ENCODE data around the gene TTC28. TPM values are rescaled to one million over a fixed set of nuclear protein-coding genes. Genes with fewer than 3 reads are reported as not detected.

TTC28 gene
- total RNA-seq, 2 experiments from 2014 or later: 0.67 to 0.72 TPM

DNA sequence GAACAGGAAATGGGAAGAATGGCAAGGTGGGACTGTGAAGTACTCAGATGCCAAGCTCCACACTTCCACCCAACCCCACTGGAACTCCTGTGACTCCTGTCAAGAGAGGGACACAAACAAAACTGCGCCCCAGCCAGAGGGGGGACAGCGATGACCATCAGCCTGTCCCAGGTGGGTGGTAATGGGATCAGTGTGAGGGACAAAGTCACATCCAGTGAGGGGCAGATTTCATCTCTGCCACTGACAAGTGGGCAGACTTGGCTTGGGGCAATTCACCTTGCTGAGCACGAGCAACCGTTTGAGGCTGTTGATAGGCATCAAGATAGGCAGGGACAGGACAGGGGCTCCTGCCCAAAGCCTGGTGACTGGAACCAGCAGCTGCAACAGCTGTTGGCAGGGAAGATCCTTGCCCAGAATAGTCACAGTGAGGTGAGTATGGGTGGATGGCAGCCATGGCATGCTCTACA, 655.2 kb downstream of the TTC28 start:
- ChIA-PET POLR2A (no interaction called here), CTCF (no interaction called here)

DNA sequence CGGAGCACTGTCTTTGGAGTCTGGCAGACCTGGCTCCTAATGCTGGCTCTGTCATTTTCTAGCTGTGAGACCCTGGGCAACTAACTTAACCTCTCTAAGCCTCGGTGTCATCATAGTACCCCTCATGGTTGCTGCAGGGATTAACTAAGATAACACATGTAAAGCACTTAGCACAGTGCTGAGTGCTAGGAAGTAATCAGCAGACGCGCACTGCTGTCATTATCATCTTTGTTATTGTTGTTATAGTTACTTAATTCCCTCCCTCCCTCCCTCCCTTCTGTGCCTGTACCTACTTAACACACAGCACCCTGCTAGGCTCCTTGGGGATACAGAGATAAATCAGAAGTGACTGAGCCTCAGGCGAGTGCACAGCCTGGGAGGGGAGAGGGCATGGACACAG, 655.9 kb downstream of the TTC28 start:
- POLR2A ChIA-PET: no interaction called here
- CTCF ChIA-PET: no interaction called here

DNA sequence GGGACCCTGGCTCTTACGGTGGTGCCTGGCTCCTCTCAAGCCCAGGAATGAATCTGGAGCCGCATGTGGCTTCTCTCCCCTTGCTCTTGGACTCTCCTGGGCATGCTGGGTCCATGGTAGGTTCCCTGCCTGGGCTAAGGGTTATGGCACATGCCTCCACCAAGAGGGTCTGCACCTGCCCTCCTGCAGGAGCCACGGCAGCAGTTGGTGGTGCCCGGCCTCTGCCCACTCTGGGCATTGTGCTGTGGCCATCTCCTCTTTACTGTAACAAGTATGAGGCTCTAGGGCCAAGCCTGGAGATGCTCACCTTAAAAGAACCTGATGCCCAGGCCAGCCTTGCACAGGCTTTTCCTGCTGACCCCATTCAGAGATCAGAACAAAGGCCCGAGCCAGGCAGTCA, 656.6 kb downstream of the TTC28 start:
- ChIA-PET POLR2A (no interaction called here), CTCF (no interaction called here)

DNA sequence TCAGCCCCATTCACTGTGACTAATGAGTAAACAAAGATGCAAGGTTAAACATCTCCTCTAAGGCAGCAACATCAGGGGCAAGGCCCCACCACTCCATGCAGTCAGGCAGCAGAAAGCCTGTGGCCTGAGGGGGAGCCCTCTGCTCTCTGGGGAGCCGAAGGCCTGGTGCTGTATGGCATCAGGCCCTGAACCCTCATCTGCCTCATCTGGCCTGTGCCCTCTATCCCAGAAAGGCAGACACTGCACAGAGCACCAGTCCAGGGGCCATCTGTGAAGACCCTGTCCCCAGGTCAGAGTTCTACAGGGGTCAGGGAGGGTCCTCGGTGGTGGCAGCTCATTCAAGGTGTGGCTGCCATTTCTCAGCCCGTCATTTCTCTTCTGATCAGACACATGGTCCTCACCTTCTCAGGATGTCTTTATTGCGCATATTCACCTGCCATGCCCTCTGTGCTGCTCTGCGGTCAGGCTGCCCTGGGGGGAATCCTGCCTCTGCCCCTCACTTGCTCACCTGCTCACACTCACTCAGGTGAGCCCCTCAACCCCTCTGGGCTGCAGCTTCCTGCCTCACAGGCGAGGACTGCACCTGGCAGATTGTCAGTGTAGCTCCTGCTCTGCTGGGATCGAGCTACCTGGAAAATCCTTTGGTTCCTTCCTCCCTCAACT, 657.5 kb downstream of the TTC28 start:
- ChIA-PET POLR2A (no interaction called here), CTCF (no interaction called here)

DNA sequence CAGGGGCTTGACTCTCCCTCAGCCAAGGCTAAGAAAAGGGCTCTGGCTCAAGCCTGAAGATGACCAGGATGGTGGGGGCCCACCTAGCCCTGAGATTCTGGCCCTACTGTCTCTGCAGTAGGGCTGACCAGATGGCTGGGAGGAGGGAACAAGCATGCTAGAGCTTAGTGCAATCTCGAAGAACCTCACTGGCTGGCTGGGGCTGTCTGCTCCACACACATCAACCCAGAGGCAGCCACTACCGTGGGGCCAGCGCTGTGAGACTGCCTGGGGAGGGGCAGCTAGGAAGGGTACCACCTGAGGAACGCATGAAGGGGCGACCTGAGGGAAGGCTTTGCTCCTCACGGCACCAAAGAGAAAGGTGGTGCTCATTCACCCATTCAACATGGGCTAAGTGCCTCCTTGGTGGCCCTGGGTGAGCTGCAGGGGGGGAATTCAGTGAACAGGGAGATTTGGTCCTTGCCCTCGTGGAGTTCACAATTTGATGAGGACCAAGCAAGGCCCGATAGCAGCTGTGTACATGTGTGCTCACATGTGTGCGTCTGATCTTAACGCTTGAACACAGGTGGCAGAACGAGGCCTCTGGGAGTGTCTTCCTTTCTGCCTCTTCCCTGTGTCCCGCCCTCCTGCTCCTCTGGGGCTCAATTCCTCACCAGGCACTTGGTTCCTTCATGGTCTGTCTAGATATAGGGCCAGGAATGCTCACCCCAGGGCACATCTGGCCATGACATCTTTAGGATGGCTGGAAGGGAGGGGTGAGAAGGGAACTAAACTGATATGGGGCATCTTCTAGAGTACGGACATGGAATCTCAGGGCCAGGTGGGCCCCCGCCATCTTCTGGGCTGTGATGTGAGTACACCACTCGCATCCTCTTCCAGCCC, 658.3 kb downstream of the TTC28 start:
- ChIA-PET CTCF (interaction anchor here (1.1 kb wide), 1 partner anchor 419 kb away, joined by 3 read pairs; no protein-coding TSS in a partner anchor), POLR2A (no interaction called here)

DNA sequence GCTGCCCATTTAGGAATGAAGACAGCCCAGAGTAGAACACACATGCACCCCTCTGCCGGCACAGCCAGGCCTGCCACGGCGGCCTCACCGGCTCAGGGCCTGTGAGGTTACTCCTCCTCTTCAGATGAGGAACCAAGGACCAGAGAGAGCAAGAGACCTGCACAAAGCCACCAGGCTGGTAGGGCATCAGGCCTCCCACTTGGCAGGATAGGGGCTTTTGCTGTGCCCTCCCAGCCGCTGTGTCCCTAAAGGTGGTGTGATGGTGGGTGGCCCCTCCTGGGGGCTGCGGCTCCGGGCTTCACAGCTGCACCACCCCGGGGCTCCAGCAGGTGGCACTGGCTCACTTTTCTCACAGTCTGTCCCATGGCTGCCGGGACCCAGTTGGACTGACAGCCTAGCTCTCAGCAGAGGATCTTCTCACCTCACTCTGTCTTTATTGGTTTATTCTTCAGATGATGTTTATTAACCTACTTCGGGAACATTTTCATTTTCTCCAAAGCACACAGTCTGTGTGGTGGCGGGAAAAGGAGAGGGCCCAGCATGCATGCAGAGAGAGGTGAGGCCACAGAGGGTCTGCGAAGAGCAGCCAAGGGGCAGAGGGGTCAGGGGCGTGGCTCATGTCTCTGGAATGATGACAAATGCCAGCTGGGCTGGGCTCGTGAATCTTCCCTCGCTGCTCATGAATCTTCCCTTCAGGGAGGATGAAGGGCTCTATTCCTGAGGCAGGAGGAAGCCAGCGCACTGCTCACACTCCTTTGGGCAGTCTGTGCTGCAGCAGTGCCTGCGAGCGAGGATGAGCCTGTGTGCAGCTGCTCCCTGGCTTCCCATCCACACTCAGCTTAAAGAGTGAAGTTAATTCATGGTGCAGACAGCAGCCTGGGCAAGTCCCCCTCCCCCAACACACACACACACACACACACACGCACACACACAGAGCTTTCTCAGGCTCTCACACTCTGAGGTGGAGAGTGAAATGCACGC, 659.5 kb downstream of the TTC28 start:
- CTCF ChIA-PET: interaction anchor here (0.8 to 1.3 kb wide), 6 partner anchors 28 to 574 kb away, joined by 3 to 9 read pairs (median 3); partner anchors contain the start of gene PITPNB
- POLR2A ChIA-PET: no interaction called here

DNA sequence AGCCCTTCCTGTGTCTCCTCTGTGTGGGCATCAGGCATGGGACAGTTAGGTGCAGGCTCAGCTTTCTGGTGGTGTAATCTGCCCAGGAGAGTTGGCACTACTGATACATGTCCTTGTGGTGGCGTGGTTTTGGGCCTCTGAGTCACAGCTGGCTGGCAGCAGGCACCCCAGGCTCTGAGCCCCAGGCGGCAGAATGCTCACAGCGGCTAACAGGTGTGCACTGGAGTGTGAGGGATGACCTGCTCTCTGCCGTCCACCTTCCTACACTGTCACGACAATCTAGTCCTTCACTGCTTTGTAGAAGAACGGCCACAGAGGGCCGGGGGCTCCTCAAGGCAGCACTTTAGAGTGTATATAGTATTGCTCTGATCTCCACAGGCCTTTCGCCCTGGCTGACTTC, 660.3 kb downstream of the TTC28 start:
- CTCF ChIA-PET: interaction anchor here (1.1 to 1.3 kb wide), 4 partner anchors 29 to 575 kb away, joined by 3 to 9 read pairs (median 4); partner anchors contain the start of gene PITPNB
- POLR2A ChIA-PET: no interaction called here

DNA sequence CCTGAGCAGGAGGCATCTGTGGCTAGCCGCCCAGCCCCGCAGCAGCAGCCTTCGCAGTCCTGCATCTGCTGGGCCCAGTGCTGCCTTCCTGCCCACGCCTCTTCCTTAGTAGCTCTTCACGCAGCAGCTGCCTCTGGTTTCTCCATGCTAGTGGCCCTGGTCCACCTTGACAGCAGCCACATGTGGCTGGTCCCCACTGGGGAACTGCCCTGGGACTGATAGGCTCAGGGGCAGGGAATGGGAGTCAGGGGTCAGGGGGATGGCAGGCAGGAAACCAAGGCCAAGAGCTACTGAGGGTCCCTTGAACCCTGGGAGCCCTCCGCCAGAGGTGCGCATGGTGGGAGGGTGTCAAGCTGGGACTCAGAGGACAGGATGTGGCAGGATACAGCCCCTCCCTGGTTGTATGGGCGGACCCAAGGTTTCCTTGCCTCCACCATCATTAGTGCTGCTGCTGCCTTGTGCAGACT, 661.1 kb downstream of the TTC28 start:
- CTCF ChIA-PET: interaction anchor here (1.2 to 1.3 kb wide), 2 partner anchors 99 to 164 kb away, joined by 3 to 6 read pairs; partner anchors contain the start of gene PITPNB
- POLR2A ChIA-PET: no interaction called here

DNA sequence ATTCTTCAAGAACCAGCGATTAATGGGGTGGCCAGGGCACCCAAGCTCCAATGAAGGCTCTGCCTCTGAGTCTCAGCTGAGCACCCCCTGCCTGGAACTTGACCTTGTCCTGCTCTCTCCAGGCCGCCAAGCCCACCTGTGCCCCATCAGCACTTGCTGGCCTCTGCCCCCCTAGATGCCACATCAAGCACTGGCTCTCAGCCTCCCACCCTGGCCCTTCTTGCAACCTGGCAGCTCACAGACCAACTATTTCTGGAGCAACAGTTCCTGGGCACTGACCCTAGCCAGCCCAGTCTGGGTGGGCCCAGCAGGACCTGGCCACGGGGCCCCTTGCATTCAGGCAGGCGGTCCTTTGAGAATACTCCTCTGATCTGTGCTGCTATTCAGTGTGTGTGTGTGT, 661.8 kb downstream of the TTC28 start:
- ChIA-PET POLR2A (no interaction called here), CTCF (no interaction called here)

DNA sequence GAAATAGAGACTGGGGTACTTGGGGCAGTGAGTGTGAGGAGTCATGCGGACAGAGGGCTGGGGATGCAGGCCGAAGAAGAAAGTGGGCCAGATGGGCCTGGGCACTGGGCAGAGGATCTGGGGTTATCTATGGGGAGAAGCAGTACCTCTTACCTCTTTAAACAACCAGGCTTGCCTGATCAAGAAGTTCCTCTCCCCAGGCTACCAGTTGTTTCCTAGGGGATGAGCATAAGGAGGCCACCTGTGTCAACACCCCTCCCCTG, 662.2 kb downstream of the TTC28 start:
- POLR2A ChIA-PET: no interaction called here
- CTCF ChIA-PET: no interaction called here

DNA sequence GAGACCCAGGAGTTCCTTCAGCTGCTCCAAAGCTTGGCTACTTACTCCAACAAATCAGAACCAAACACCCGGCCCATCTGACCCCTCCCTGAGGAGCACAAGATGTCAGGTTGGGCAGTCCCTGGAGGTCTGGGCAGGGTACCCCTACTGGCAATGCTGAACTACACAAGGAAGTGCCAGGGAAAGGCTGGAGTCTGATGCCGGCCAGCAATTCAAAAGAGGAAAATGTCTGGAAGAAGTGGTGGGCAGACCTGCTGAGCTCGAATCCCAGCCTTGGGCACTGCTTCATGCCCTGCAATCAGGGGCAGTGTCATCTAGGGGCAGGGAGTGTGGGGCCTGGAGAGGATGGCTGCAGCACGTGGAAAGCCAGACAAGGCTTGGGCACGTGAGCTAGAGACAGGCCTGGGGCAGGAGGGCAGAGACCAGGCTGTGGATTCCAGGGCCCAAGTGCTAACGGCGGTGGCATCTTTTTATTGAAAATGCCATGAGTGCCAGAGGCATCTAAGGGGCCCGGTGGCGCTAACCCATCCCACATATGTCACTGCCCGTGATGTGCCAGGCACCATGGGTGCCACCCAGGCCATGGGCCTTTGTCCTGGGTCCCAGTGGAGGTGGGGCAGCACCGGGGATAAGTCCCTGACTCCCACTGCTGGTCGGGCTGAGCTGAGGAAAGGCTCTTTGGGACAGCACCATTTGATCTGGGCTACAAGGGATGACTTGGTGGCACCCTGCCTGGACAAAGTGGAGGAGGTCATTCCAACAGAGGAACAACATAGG, 662.7 kb downstream of the TTC28 start:
- ChIA-PET CTCF (no interaction called here), POLR2A (no interaction called here)

DNA sequence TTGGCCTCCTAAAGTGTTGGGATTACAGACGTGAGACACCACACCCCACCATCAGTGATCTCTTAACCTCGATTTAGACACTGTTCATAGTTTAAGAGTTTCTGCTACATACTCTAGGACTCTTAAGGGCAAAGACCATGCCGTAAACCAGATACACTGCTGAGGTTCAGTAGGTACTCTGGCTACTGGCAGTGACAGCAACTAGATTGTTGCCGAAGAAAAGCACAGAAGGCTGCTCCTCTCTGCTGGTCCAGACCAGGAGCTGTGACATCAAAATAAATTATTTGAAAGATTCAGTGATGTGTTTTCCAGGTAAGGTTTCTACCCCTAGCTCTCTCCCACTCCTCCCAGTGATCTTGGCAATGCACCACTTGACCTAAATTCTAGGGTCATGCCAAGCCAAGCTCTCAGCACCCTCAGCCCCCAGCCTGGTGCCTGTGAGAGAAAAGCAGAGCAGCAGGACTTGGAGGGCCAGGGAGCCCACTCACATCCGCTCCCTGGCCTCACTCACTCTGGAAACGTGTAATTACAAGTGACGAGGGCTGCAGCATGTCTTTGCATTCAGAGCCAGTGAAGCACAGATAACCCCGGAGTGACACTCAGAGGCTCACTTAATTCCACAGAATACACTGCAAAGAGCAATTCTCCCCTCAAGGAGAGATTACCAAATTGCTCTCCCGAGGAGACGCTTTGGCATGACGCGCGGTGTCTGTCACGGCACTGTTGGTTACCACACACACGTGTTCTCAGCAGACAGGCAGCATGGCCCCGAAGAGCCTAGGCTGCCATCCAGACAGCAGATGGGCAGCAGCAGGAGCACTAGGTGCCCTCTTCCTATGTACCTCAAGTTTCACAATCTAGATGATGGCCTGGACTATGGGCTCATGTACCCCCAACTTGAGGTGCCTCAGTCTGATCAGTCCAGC, 663.7 kb downstream of the TTC28 start:
- CTCF ChIA-PET: no interaction called here

DNA sequence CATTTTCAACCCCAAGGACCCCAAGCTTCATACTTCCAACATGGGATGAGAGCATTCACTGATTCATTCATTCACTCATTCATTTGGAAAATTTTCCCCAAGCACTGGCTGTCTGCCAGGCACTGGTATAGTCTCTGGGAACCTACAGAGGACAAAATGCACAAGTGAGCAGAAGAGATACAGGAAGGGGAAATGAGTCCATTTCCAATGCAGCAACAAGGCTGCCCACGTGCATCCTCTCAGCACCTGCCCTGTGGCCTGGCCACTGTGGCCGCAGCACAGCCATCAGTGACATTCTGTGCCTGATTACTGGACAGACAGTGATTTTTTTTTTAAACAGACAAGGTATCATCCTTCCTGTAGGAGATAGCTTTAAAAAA, 664.6 kb downstream of the TTC28 start:
- ChIA-PET POLR2A (no interaction called here), CTCF (no interaction called here)

More for the DNA sequence above, 663.7 kb downstream of the TTC28 start:
- POLR2A ChIA-PET: no interaction called here

DNA sequence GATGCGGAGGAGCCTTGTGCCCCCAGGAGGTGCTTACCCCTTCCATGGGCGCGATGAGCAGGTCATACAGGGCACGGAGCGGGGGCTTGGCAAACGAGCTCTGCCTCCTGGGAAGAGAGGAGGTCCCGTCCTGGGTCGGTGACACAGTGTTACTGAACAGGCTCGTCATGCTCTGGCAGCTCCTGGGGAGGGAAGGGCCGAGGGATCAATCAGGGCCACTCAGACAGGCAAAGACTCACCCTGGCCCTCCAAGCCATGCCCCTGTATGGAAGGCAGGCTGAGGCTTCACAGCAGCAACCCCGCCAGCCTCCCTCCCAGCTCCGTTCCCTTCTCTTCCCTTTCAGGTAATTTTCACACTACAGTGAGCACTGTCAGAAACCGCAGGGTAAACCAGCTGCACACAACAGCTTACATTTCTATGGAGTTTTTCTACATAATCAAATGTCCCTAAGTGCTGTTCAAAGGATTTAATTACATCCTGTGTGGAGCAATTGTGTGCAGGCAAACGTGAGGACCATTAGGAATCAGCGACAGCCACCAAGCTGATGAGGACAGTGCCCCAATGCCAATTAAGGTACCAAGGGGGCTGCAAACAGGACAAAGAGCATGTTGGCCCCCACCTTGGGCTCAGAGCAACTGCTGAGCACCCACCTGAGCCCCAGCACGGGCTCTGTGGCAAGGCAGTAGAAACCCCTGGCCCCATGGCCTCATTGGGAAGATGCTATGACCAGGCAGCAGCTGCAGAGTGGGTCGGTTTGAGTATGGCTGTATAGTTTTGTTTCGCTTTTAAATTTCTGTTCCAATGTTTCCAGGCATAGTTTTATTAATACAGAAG, 665.2 kb downstream of the TTC28 start:
- CTCF ChIA-PET: no interaction called here
- POLR2A ChIA-PET: no interaction called here

DNA sequence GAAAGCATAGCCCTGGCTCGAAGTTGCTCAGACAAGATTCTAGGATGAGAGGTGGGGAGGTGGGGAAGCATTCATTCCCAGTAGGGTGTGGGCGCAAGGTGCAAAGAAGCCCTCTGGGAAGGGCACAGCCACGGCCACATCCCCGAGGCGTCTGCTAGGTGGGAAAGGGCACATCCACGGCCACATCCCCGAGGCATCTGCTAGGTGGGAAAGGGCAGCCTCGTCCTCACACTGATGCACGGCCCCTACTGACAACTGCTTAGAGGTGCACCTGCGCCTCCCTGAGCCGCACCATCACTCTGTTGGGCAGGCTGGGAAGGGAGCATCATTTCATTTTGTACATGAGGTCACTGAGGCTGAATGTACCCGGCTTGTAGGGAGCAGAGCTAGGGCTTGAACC, 666.0 kb downstream of the TTC28 start:
- CTCF ChIA-PET: no interaction called here

DNA sequence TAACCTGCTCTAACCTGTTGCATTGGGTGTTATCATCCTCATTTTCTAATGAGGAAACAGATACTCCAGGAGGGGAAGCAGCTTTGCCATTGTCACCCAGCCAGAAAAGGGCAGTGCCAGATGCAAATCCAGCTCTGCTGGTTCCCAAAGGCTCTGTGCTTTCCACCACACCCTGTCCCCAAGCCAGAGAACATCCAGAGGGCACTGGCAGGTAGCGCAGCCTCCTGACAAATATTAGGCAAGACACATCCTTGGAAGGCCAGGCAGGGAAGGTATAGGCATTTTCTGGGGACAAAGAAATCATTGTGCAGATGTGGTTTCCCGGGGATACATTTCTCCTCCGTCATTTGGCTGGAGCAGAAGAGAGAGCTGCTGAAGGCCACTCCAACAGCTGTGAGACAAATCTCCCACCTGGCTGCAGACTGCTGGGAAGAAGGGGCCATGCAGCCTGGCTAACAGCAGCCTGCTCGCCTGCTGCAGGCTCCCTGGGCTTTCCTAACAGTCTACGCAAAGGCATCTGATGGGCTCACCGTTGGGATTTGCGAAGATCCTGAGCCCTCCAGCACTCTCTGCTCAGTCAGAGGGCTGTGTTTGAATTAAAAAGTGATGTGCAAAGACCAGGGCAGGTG, 666.7 kb downstream of the TTC28 start:
- CTCF ChIA-PET: no interaction called here
- POLR2A ChIA-PET: no interaction called here

More for the DNA sequence above, 666.0 kb downstream of the TTC28 start:
- POLR2A ChIA-PET: no interaction called here

DNA sequence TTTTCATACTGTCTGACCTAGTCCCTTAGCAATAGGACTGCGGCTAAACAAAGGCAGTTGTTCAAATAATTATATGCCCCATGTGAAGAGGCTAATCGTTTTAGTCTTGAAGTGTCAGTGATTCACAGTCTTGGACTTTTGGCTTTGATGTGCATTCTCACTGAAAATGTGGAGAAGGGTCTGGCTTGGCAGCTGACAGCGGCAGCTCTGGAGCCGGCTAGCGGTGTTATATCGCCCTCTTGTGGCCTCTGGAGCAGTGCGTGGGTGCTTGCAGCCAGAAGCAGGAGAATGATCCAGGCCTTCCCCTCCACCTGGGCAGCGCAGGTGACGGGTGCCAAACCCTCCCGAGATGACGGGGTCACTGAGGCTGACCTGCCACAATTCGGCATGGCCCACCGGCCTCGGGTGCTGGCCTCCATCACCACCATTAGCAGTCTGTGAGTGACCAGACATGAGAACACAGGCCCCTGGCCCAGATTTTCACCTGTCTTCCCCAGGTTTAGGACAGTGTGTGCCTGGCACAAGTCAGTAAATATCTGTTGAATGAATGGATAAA, 670.3 kb downstream of the TTC28 start:
- ChIA-PET POLR2A (no interaction called here), CTCF (interaction anchor here (0.6 kb wide), 1 partner anchor 129 kb away, joined by 5 read pairs; no protein-coding TSS in a partner anchor)
